WTC11 (cell line): ENCODE measurements around the gene RHOT1.

Source experiments
- GABPB1 ChIP-seq: sonication (generic); formaldehyde crosslinking; IDR thresholded peaks from 2 replicates; pipeline ENCODE4 v1.8.1; 2023; ENCODE audit warnings: mild to moderate bottlenecking, missing genetic modification reagents
- HMGA2 ChIP-seq: fragments of 250-450 bp; sonication (Bioruptor Pico); IDR thresholded peaks from 2 replicates; pipeline ENCODE4 v1.4.0; 2021; ENCODE audit warnings: mild to moderate bottlenecking, moderate library complexity
- JUN ChIP-seq: sonication (generic); formaldehyde crosslinking; IDR thresholded peaks from 2 replicates; pipeline ENCODE4 v1.8.0; 2023; ENCODE audit warnings: mild to moderate bottlenecking, missing genetic modification reagents
- PRRX2 ChIP-seq: fragments of 250-450 bp; sonication (Bioruptor Pico); IDR thresholded peaks from 2 replicates; pipeline ENCODE4 v1.8.0; 2021; ENCODE audit warnings: mild to moderate bottlenecking
- TCF7 ChIP-seq: sonication (generic); formaldehyde crosslinking; IDR thresholded peaks from 2 replicates; pipeline ENCODE4 v1.8.0; 2022; ENCODE audit warnings: mild to moderate bottlenecking, low read depth, missing genetic modification reagents, moderate library complexity
- ZNF121 ChIP-seq: sonication (generic); formaldehyde crosslinking; IDR thresholded peaks from 2 replicates; pipeline ENCODE4 v1.8.0; 2023; ENCODE audit warnings: missing genetic modification reagents
- ZNF232 ChIP-seq: sonication (generic); formaldehyde crosslinking; IDR thresholded peaks from 2 replicates; pipeline ENCODE4 v1.8.0; 2022; ENCODE audit warnings: mild to moderate bottlenecking, missing genetic modification reagents
- TF ChIP-seq, protein P1 (sequence below): fragments of 200-600 bp; IDR thresholded peaks from 2 replicates; pipeline ENCODE4 v1.8.0; 2022; ENCODE audit warnings: antibody characterized with exemption
- TF ChIP-seq, protein P2 (sequence below): sonication (generic); formaldehyde crosslinking; IDR thresholded peaks from 2 replicates; pipeline ENCODE4 v1.8.0; 2022; ENCODE audit warnings: mild to moderate bottlenecking, missing genetic modification reagents

GRCh38 chr17:32142857-32143526 lies 690 bp downstream of the RHOT1 start:
- TF ChIP-seq, protein P1, sequence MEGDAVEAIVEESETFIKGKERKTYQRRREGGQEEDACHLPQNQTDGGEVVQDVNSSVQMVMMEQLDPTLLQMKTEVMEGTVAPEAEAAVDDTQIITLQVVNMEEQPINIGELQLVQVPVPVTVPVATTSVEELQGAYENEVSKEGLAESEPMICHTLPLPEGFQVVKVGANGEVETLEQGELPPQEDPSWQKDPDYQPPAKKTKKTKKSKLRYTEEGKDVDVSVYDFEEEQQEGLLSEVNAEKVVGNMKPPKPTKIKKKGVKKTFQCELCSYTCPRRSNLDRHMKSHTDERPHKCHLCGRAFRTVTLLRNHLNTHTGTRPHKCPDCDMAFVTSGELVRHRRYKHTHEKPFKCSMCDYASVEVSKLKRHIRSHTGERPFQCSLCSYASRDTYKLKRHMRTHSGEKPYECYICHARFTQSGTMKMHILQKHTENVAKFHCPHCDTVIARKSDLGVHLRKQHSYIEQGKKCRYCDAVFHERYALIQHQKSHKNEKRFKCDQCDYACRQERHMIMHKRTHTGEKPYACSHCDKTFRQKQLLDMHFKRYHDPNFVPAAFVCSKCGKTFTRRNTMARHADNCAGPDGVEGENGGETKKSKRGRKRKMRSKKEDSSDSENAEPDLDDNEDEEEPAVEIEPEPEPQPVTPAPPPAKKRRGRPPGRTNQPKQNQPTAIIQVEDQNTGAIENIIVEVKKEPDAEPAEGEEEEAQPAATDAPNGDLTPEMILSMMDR, result no peak
- TF ChIP-seq ZNF121 (CRISPR knock-in tag) (no peak), GABPB1 (CRISPR knock-in tag) (0 out of 2 replicates have a peak, but pooled peaks have one; percentile 17), HMGA2 (CRISPR knock-in tag) (no peak), JUN (no peak), TCF7 (CRISPR knock-in tag) (no peak), ZNF232 (CRISPR knock-in tag) (no peak), PRRX2 (CRISPR knock-in tag) (no peak)
- TF ChIP-seq, protein P2, sequence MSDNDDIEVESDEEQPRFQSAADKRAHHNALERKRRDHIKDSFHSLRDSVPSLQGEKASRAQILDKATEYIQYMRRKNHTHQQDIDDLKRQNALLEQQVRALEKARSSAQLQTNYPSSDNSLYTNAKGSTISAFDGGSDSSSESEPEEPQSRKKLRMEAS (CRISPR knock-in tag), result no peak
